ENCODE results near the gene SIL1. TPM values are rescaled to one million over a fixed set of nuclear protein-coding genes. Genes with fewer than 3 reads are reported as not detected.

The SIL1 gene
- total RNA-seq, 1 experiment from 2014 or later = 22.0 TPM

- peak; percentile 34 for TF ChIP-seq CTCF (conservative IDR thresholded peaks at IDR 0.05; ENCODE audit: low read depth, low read length)
- TF ChIP-seq EZH2 (IDR thresholded peaks at IDR 0.05; ENCODE audit: borderline replicate concordance, low read depth, low read length, poor library complexity, severe bottlenecking) = no peak
- no peaks in the 10 kb centered on the region for H3K9me3 ChIP-seq (ENCODE audit: low read depth, low read length, poor library complexity, severe bottlenecking)
- no TSS peak for BruUV-seq (replicated peaks)
- POLR2A ChIA-PET (ENCODE audit: low non-redundant PET) = no interaction called here
- peaks cover 5% of the 10 kb centered on the region for H3K4me1 ChIP-seq (ENCODE audit: insufficient read depth, low read length, poor library complexity, severe bottlenecking)
- CTCF ChIA-PET = no interaction called here
- H3K27ac ChIP-seq (ENCODE audit: low read depth, low read length, poor library complexity, severe bottlenecking) = no peak overlapping the region
- intact Hi-C loops (cut with micrococcal nuclease; ENCODE audit: unreplicated experiment) = no loop called here
- no peak overlapping the region for H3K4me3 ChIP-seq (ENCODE audit: low read depth, low read length, poor library complexity, severe bottlenecking)
- H3K36me3 ChIP-seq (ENCODE audit: insufficient read depth, low read length, poor library complexity, severe bottlenecking) = no peaks in the 10 kb centered on the region
- no peaks in the 10 kb centered on the region for H3K27me3 ChIP-seq (replicated peaks; ENCODE audit: insufficient read depth, low read depth, low read length, poor library complexity)
- DNase-seq (ENCODE audit: low spot score) = no peak
These were observed 252.5 kb downstream of the SIL1 start for GRCh38 chr5:138945421-138946240.

DNA sequence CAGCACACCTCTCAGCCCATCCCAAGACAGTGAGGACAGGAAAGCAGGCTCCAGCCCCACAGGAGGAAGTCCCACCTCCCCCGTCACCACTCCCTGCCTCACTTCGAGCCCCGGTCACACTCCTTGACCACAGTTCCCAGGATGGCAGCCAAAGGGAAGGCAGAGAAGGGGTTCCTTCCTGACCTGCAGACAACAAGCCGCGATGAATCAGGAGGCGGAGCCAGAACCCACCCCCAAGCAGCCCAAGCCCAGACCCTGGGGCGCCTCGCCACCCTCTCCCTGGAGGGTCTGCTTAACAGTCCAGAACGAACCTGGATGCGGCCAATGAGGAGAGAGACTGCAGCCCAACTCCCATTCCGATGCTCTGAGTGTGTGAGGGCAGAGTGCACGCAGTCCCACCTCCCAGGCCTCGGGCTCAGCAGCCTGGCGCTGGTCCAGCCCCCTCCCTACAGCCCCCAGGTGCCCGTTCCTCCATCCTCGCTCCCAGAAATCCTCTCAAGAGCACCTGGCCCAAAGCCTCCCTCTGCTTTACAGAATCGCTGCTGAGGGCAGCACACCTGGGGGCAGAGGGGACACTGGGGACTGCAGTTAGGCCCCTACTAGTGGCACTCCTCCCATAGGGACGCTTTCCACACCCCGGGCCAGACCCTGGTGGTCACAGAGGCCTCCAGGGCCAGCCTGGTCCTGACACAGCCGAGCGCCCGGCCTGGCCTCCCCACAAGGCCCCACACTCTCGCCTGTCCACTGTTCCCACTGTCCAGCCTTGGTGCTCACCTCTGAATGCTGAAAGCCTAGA lies 253.4 kb downstream of the SIL1 start:
- H3K9me3 ChIP-seq (ENCODE audit: low read depth, low read length, poor library complexity, severe bottlenecking) = no peaks in the 10 kb centered on the region
- ChIA-PET POLR2A (ENCODE audit: low non-redundant PET) (no interaction called here), CTCF (no interaction called here)
- no peak for TF ChIP-seq CTCF (conservative IDR thresholded peaks at IDR 0.05; ENCODE audit: low read depth, low read length)
- no peak for TF ChIP-seq EZH2 (IDR thresholded peaks at IDR 0.05; ENCODE audit: borderline replicate concordance, low read depth, low read length, poor library complexity, severe bottlenecking)
- no peaks in the 10 kb centered on the region for H3K36me3 ChIP-seq (ENCODE audit: insufficient read depth, low read length, poor library complexity, severe bottlenecking)
- no peaks in the 10 kb centered on the region for H3K27me3 ChIP-seq (replicated peaks; ENCODE audit: insufficient read depth, low read depth, low read length, poor library complexity)
- DNase-seq (ENCODE audit: low spot score) = no peak
- H3K4me3 ChIP-seq (ENCODE audit: low read depth, low read length, poor library complexity, severe bottlenecking) = no peak overlapping the region
- H3K27ac ChIP-seq (ENCODE audit: low read depth, low read length, poor library complexity, severe bottlenecking) = no peak overlapping the region
- no TSS peak for BruUV-seq (replicated peaks)
- peaks cover 5% of the 10 kb centered on the region for H3K4me1 ChIP-seq (ENCODE audit: insufficient read depth, low read length, poor library complexity, severe bottlenecking)
- intact Hi-C loops (cut with micrococcal nuclease; ENCODE audit: unreplicated experiment) = no loop called here

DNA sequence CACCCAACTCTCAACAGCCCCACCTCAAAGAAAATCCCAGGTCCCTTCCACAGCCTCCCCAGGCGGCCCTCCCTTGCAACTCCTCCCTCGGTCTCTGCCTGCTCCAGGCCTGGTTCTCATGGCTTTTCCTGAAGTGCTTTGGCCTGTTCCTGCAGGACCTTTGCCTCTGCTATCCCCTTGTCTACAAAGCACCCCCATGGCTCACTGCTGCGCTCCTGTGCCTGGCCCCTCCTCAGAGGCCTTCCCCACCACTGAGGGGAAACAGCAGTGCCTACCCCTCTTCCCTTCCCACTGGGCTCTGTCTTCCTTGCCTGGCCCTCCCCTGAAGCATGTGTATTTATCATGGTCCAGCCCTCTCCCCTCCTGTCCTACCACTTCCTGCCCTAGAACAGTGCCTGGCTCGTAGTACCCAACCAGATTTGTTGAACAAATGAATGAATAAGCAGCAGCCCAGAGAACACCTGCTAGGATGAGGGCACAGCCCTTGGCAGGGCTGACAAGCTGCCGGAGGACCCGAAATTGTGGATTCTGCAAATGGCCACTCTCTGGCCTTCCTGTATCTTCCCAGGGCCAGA lies 254.5 kb downstream of the SIL1 start:
- H3K9me3 ChIP-seq (ENCODE audit: low read depth, low read length, poor library complexity, severe bottlenecking) = no peaks in the 10 kb centered on the region
- no peaks in the 10 kb centered on the region for H3K36me3 ChIP-seq (ENCODE audit: insufficient read depth, low read length, poor library complexity, severe bottlenecking)
- no peaks in the 10 kb centered on the region for H3K27me3 ChIP-seq (replicated peaks; ENCODE audit: insufficient read depth, low read depth, low read length, poor library complexity)
- no TSS peak for BruUV-seq (replicated peaks)
- H3K27ac ChIP-seq (ENCODE audit: low read depth, low read length, poor library complexity, severe bottlenecking) = no peak overlapping the region
- POLR2A ChIA-PET (ENCODE audit: low non-redundant PET) = no interaction called here
- DNase-seq (ENCODE audit: low spot score) = no peak
- intact Hi-C loops (cut with micrococcal nuclease; ENCODE audit: unreplicated experiment) = no loop called here
- TF ChIP-seq CTCF (conservative IDR thresholded peaks at IDR 0.05; ENCODE audit: low read depth, low read length) (no peak), EZH2 (IDR thresholded peaks at IDR 0.05; ENCODE audit: borderline replicate concordance, low read depth, low read length, poor library complexity, severe bottlenecking) (no peak)
- H3K4me3 ChIP-seq (ENCODE audit: low read depth, low read length, poor library complexity, severe bottlenecking) = no peak overlapping the region
- peaks cover 1% of the 10 kb centered on the region for H3K4me1 ChIP-seq (ENCODE audit: insufficient read depth, low read length, poor library complexity, severe bottlenecking)
- CTCF ChIA-PET = no interaction called here
